K562 (cell line): ENCODE data around the gene PPIF. TPM values are rescaled to one million over a fixed set of nuclear protein-coding genes. Genes with fewer than 3 reads are reported as not detected.

Experiments
- ATAC-seq: fragments of 200-7000 bp; cut with Tn5 transposase; 3 replicates; pipeline ENCODE4 v1.9.1; 2020; ENCODE audit warnings: moderate library complexity
- BruUV-seq: library from RNA; stranded (reverse); fragments of 400-500 nt; replicated peaks from 2 replicates; lab custom pipeline; 2021; lab: Mats Ljungman, UMichigan
- CTCF ChIA-PET: fragments of 300-600 bp; formaldehyde crosslinking; extraction: SDS; loops from one replicate; lab custom pipeline; 2021; ENCODE audit warnings: low intra/inter-chr PET ratio; lab: Yijun Ruan, JAX
- POLR2A ChIA-PET: fragments of 300-600, 350-650 bp; sonication (Branson Sonifier 250); formaldehyde crosslinking; extraction: SDS; loops from one replicate; lab custom pipeline; 2021; ENCODE audit warnings: antibody characterized with exemption, inconsistent platforms; lab: Yijun Ruan, JAX
- DNase-seq, 4 experiments: peaks; one replicate each; pipeline versions ENCODE4 v3.0.0 to v3.0.0-alpha.2; 2011 to 2018; ENCODE audit warnings: low spot score in 3 of 4, mixed read lengths in 3 of 4; ENCODE audit errors: extremely low read depth in 1 of 4
- FAIRE-seq: peaks from 2 replicates; lab custom pipeline; 2011; peaks lifted over from hg19 to GRCh38; lab: Jason Lieb, UNC
- H2AFZ ChIP-seq: 2 replicates; pipeline ENCODE4 v1.6.0; 2011; ENCODE audit warnings: low read depth, low read length, control low read depth, inconsistent platforms
- H3K27ac ChIP-seq: fragments of 200-600 bp; 3 replicates; pipeline ENCODE4 v1.8.0; 2011; ENCODE audit warnings: low read depth, mild to moderate bottlenecking, control low read depth, inconsistent platforms, low read length, moderate library complexity, mixed read lengths; ENCODE audit errors: extremely low read depth
- H3K27me3 ChIP-seq, 2 experiments: fragments of 300-600 bp in 1 of 2; 2 replicates in 1 of 2; 3 replicates in 1 of 2; pipeline versions ENCODE4 v1.6.0 to v1.8.0; 2011; ENCODE audit warnings: inconsistent platforms in 2 of 2, low read length in 2 of 2, mild to moderate bottlenecking in 1 of 2, mixed read lengths in 1 of 2, moderate library complexity in 1 of 2; ENCODE audit not compliant: control insufficient read depth in 2 of 2, insufficient read depth in 2 of 2
- H3K36me3 ChIP-seq: fragments of 300-600 bp; 3 replicates; pipeline ENCODE4 v1.8.0; 2011; ENCODE audit warnings: mild to moderate bottlenecking, low read length, inconsistent platforms; ENCODE audit not compliant: control insufficient read depth, insufficient read depth
- H3K4me1 ChIP-seq, 2 experiments: fragments of 200-600 bp in 1 of 2; replicated peaks in 1 of 2; 2 replicates in 1 of 2; 3 replicates in 1 of 2; pipeline versions ENCODE4 v1.5.1 to v1.8.0; 2011; ENCODE audit warnings: inconsistent platforms in 2 of 2, low read length in 2 of 2, mild to moderate bottlenecking in 1 of 2, mixed read lengths in 1 of 2, moderate library complexity in 1 of 2; ENCODE audit not compliant: control insufficient read depth in 2 of 2, insufficient read depth in 2 of 2
- H3K4me2 ChIP-seq: 2 replicates; pipeline ENCODE4 v1.6.1; 2011; ENCODE audit warnings: low read length, control low read depth, inconsistent platforms, mixed read lengths; ENCODE audit not compliant: insufficient read depth
- H3K4me3 ChIP-seq: fragments of 200-600 bp; sonication (generic), shearing (Covaris generic); 2 replicates; pipeline ENCODE4 v1.5.1; 2016; ENCODE audit warnings: control low read depth, inconsistent platforms
- H3K79me2 ChIP-seq: fragments of 200-600 bp; 3 replicates; pipeline ENCODE4 v1.8.0; 2011; ENCODE audit warnings: low read length, inconsistent platforms; ENCODE audit not compliant: control insufficient read depth, insufficient read depth
- H3K9ac ChIP-seq, 2 experiments: 2 replicates each; pipeline versions ENCODE4 v1.6.0 to v1.6.1; 2011; ENCODE audit warnings: low read depth in 2 of 2, low read length in 2 of 2, control low read depth in 1 of 2, inconsistent platforms in 1 of 2, mild to moderate bottlenecking in 1 of 2, mixed read lengths in 1 of 2; ENCODE audit not compliant: insufficient read depth in 1 of 2
- H3K9me1 ChIP-seq: one replicate; pipeline ENCODE4 v1.6.0; 2011; ENCODE audit warnings: inconsistent platforms, mild to moderate bottlenecking, low read length, moderate library complexity; ENCODE audit not compliant: control insufficient read depth, insufficient read depth
- H3K9me3 ChIP-seq: replicated peaks from 2 replicates; pipeline ENCODE4 v1.5.1; 2011; ENCODE audit warnings: low read depth, low read length, inconsistent platforms; ENCODE audit not compliant: control insufficient read depth, insufficient read depth
- H4K20me1 ChIP-seq: replicated peaks from 2 replicates; pipeline ENCODE4 v1.6.1; 2011; ENCODE audit warnings: low read length, inconsistent platforms, mixed read lengths; ENCODE audit not compliant: control insufficient read depth, insufficient read depth
- ADNP ChIP-seq: fragments of 200-800 bp; sonication (Bioruptor generic); IDR thresholded peaks from 2 replicates; pipeline ENCODE4 v1.6.1; 2016; ENCODE audit warnings: missing genetic modification characterization, missing compliant biosample characterization
- ARHGAP35 ChIP-seq: fragments of 450-650 bp; IDR thresholded peaks from 2 replicates; pipeline ENCODE4 v1.6.1; 2018; ENCODE audit not compliant: partially characterized antibody
- CBFB ChIP-seq: sonication (generic); formaldehyde crosslinking; IDR thresholded peaks from 2 replicates; pipeline ENCODE4 v1.4.0; 2020; ENCODE audit warnings: mild to moderate bottlenecking, missing genetic modification reagents
- DMBX1 ChIP-seq: fragments of 250-450 bp; sonication (Bioruptor Pico); IDR thresholded peaks from 2 replicates; pipeline ENCODE4 v1.8.0; 2022; ENCODE audit warnings: inconsistent platforms, mild to moderate bottlenecking, moderate library complexity, borderline replicate concordance
- ETV5 ChIP-seq: sonication (generic); formaldehyde crosslinking; IDR thresholded peaks from 2 replicates; pipeline ENCODE4 v1.4.0; 2020; ENCODE audit warnings: low read depth, mild to moderate bottlenecking, missing genetic modification reagents
- NR2C2 ChIP-seq, 2 experiments: fragments of 200-800 bp in 1 of 2; sonication (Bioruptor generic) in 1 of 2; sonication (generic) in 1 of 2; formaldehyde crosslinking in 1 of 2; IDR thresholded peaks; 2 replicates each; pipeline versions ENCODE4 v1.6.1 to v1.8.0; 2016 to 2022; ENCODE audit warnings: mild to moderate bottlenecking in 1 of 2, missing compliant biosample characterization in 1 of 2, missing genetic modification characterization in 1 of 2, missing genetic modification reagents in 1 of 2
- NR2F6 ChIP-seq: fragments of 450-650 bp; formaldehyde crosslinking; IDR thresholded peaks from 2 replicates; pipeline ENCODE4 v1.4.0; 2020; ENCODE audit warnings: mild to moderate bottlenecking
- RBM22 ChIP-seq: fragments of 200-400 bp; formaldehyde crosslinking; IDR thresholded peaks from 2 replicates; pipeline ENCODE4 v1.6.1; 2018; ENCODE audit warnings: low read length, low read depth; ENCODE audit not compliant: poor library complexity, severe bottlenecking
- STAT5B ChIP-seq: fragments of 250-450 bp; sonication (Bioruptor Pico); IDR thresholded peaks from 2 replicates; pipeline ENCODE4 v1.8.0; 2021; ENCODE audit warnings: mild to moderate bottlenecking, inconsistent platforms
- TFE3 ChIP-seq: fragments of 450-650 bp; formaldehyde crosslinking; IDR thresholded peaks from 2 replicates; pipeline ENCODE4 v1.4.0; 2020; ENCODE audit warnings: mild to moderate bottlenecking, mixed read lengths
- THRB ChIP-seq: fragments of 450-650 bp; formaldehyde crosslinking; conservative IDR thresholded peaks from 2 replicates; pipeline ENCODE4 v1.4.0; 2022; ENCODE audit warnings: mild to moderate bottlenecking, missing genetic modification characterization
- ZBTB1 ChIP-seq: sonication (generic); formaldehyde crosslinking; IDR thresholded peaks from 2 replicates; pipeline ENCODE4 v1.8.1; 2023; ENCODE audit warnings: missing genetic modification reagents, low read depth, mild to moderate bottlenecking, borderline replicate concordance
- ZBTB17 ChIP-seq: fragments of 450-650 bp; formaldehyde crosslinking; IDR thresholded peaks from 2 replicates; pipeline ENCODE4 v1.4.0; 2020; ENCODE audit warnings: mild to moderate bottlenecking
- ZKSCAN8 ChIP-seq: fragments of 200-800 bp; sonication (Bioruptor generic); IDR thresholded peaks from 2 replicates; pipeline ENCODE4 v1.6.1; 2016; ENCODE audit warnings: missing genetic modification characterization, missing compliant biosample characterization
- ZNF232 ChIP-seq: sonication (generic); formaldehyde crosslinking; IDR thresholded peaks from 2 replicates; pipeline ENCODE4 v1.8.0; 2022; ENCODE audit warnings: mild to moderate bottlenecking, missing genetic modification reagents
- WGBS: fragments of 100-300 bp; shearing (Covaris generic); methylation state at CpG from one replicate; pipeline ENCODE4 v1.1.6; 2016; ENCODE audit warnings: low coverage, mixed read lengths; ENCODE audit not compliant: insufficient coverage; ENCODE audit errors: missing lambda C conversion rate; 5-methylcytosine and 5-hydroxymethylcytosine counted together
- in situ Hi-C: fragments of 300-500 bp; cut with MboI; formaldehyde crosslinking; loops from 4 replicates; pipeline ENCODE4 v1.15.0; 2018; ENCODE audit warnings: inconsistent platforms, mixed read lengths
- intact Hi-C: fragments of 100-400 bp; cut with micrococcal nuclease; formaldehyde crosslinking; loops from 2 replicates; pipeline ENCODE4 v1.14.2; 2022
- polyA plus RNA-seq, 8 experiments: library from polyadenylated mRNA; depleted of rRNA in 4 of 8; stranded (reverse) in 5 of 8; unstranded in 3 of 8; fragments of >200 nt; fragmentation: Nextera tagmentation in 2 of 8; fragmentation: Illumina TruSeq in 1 of 8; extraction: Ambion mirVana in 2 of 8; extraction: Trizol in 1 of 8; gene quantifications; 2 replicates each; pipeline versions ENCODE4 v1.2.1 to v1.2.3, GENCODE V29; 2011 to 2014; ENCODE audit warnings: inconsistent platforms in 1 of 8, missing spikeins in 1 of 8
- total RNA-seq, 7 experiments: library from RNA; depleted of rRNA in 6 of 7; stranded (reverse); fragments of >200 nt in 6 of 7; fragmentation: Illumina TruSeq in 2 of 7; extraction: Trizol in 2 of 7; gene quantifications; 2 replicates each; pipeline versions ENCODE4 v1.2.1 to v1.2.3, GENCODE V29; 2011 to 2021; ENCODE audit warnings: low replicate concordance in 1 of 7

The PPIF gene
- total and polyA plus RNA-seq, 9 of the 15 experiments (the other 6 are each of a cell fraction or from before 2014, with no cell fraction given) = 40.9 to 287 (median 117) TPM

GRCh38 chr10:79397051-79397450, 49.8 kb downstream of the PPIF start (continued):
- TF ChIP-seq THRB (CRISPR knock-in tag) (no peak), ARHGAP35 (no peak), RBM22 (no peak)

DNA sequence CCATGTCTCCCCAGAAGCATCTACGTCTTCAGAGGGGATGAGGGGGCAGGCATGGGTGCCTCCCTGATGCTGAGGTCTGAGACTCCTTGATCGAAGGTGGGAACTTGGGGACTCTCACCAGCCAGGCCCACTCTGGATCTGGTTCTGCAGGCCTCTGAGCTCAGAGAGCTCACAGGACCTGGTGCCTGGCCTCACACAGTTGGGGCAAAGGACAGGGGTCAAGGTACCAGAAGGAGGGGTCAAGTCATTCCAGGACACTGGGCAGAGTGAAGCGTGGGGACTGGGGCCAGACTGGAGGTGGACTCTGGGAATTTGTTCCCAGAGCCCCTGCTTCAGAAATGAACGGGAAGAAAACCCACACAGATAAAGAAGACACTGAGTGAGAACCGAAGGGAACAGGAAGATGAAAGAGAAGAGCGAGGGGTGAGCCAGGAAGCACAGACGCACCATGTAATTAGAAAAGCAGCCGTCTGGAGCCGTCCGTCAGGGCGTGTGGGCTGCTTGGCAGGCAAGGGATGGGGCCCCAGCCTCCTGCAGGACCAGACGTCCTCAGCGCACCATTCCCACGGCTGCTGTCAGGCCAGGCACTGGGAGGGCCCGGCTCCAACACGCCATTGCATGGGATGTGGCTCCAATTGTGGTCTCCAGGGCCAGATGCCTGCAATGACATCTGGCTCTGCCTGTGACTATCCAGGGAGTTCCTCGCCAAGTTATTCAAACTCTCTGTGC, 50.5 kb downstream of the PPIF start:
- intact Hi-C loops (no loop called here), in situ Hi-C loops (no loop called here)
- no TSS peak for BruUV-seq
- H3K4me2 ChIP-seq = no peak overlapping the region
- H2AFZ ChIP-seq = no peak overlapping the region
- no peak for DNase-seq
- H3K9me3 ChIP-seq = no peaks in the 10 kb centered on the region
- no peak overlapping the region for H3K27ac ChIP-seq
- no peaks in the 10 kb centered on the region for H4K20me1 ChIP-seq
- TF ChIP-seq CBFB (CRISPR knock-in tag) = no peak
- no peak for TF ChIP-seq THRB (CRISPR knock-in tag)
- TF ChIP-seq ZBTB1 = no peak
- TF ChIP-seq TFE3 = no peak
- no peak for TF ChIP-seq ZKSCAN8
- no peak for TF ChIP-seq NR2F6 (CRISPR knock-in tag)
- no peak for TF ChIP-seq DMBX1 (CRISPR knock-in tag)
- TF ChIP-seq ETV5 = no peak
- no peak for TF ChIP-seq ADNP (tag)
- no peak for TF ChIP-seq ZNF232
- no peak for TF ChIP-seq ZBTB17
- no peak for TF ChIP-seq STAT5B (CRISPR knock-in tag)
- TF ChIP-seq NR2C2 (CRISPR knock-in tag; IDR thresholded peaks at IDR 0.05) = no peak
- no peak for TF ChIP-seq NR2C2 (tag; IDR thresholded peaks at IDR 0.05)
- WGBS = 65% methylated on average over 17 of the region's 17 CpGs
- ChIA-PET CTCF (no interaction called here), POLR2A (interaction anchor here (0.6 to 1.9 kb wide), 2 partner anchors 22 to 23 kb away, joined by 3 to 7 read pairs; no protein-coding TSS in a partner anchor)
- no peaks in the 10 kb centered on the region for H3K9me1 ChIP-seq
- no peak for ATAC-seq
- H3K79me2 ChIP-seq = no peaks in the 10 kb centered on the region
- H3K36me3 ChIP-seq = no peaks in the 10 kb centered on the region
- H3K4me1 ChIP-seq = peaks cover 26 to 38% of the 10 kb centered on the region in 2 experiments
- H3K4me3 ChIP-seq = no peak overlapping the region
- no peaks in the 10 kb centered on the region for H3K27me3 ChIP-seq
- no peak for FAIRE-seq
- H3K9ac ChIP-seq = no peak overlapping the region
